ENCODE measurements around the gene KCTD13.
"Not testable (repeated sequence)": the region's sequence is repeated elsewhere in the genome, so short reads cannot be mapped to it uniquely, and the experiment has no call there.

Gene KCTD13

GRCh38 chr16:29875206-29875605, 50.8 kb downstream of the KCTD13 start:
- Mint-ChIP-seq H3K27me3 (peaks cover 30 to 44% of the 10 kb centered on the region in 2 donors), H3K4me1 (ENCODE audit: low read depth in 2 of 2) (peaks cover 20 to 24% of the 10 kb centered on the region in 2 donors), H3K4me3 (no peak overlapping the region), H3K9me3 (peaks cover 0 to 6% of the 10 kb centered on the region in 2 donors), H3K36me3 (ENCODE audit: insufficient read depth) (peaks cover 10% of the 10 kb centered on the region), H3K27ac (no peak overlapping the region)
- DNase-seq (no peak), ATAC-seq (replicated peaks) (no peak)

DNA sequence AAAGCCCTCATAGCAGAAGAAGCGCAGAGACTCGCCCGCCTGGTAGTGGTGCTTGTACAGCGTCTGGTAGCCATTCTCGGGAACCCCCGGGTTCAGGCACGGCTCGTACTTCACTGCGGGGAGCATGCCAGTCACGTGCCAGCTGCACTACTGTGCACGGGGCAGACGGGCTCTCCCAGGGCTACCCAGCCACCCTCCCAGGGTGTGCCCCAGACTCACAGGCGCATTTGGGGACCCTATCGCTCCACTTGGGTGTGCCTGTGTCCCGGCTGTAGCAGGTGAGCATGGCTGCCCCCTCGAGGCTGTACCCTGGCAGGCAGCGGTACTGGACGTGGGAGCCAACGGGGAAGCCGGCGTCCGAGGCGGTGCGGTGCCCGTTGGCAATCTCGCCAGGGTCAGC, 52.7 kb downstream of the KCTD13 start:
- DNase-seq (no peak), ATAC-seq (replicated peaks) (no peak)
- Mint-ChIP-seq H3K27me3 (peaks cover 23 to 31% of the 10 kb centered on the region in 2 donors), H3K4me1 (ENCODE audit: low read depth in 2 of 2) (peaks cover 20 to 24% of the 10 kb centered on the region in 2 donors), H3K4me3 (no peak overlapping the region), H3K9me3 (peaks cover 0 to 6% of the 10 kb centered on the region in 2 donors), H3K27ac (no peak overlapping the region), H3K36me3 (ENCODE audit: insufficient read depth) (peaks cover 6% of the 10 kb centered on the region)

DNA sequence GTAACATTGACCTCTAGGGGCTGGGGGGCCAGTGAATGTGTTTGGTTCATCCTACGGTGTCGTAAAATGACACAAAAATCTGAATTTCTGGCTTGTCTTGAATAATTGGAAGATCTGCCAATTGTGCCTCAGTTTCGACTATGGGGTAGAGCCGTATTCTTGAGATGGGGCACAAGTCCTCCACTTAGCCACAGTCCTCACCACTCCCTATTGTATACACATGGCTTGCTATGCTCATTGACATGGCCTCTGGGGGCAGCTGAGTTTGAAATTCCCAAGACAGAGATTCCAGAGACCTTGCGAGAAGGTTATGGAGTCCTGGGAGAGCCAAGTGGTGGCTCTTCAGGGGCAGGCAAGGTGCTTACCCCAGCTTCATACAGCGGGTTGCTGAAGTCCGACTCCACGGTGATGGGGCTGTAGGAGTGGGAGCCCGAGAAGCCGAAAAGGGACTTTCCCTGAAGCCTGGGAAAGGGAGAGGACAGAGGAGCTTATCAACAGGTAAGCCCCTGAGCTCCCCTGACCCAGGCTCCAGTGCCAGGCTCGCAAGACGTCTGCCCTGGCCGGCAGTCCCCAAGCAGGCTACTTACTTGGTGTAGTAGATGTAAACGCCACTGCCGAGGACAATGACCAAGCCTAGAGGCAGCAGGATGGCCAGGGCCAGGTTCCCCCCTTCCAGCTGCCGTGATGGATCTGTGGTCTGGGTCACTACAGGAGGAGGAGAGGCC, 54.0 kb downstream of the KCTD13 start:
- no peak for ATAC-seq (replicated peaks)
- Mint-ChIP-seq H3K9me3 (no peaks in the 10 kb centered on the region), H3K27me3 (peaks cover 15 to 17% of the 10 kb centered on the region in 2 donors), H3K4me3 (no peak overlapping the region), H3K27ac (peak overlapping the region in 1 of 2 donors; percentile 38), H3K4me1 (ENCODE audit: low read depth in 2 of 2) (peaks cover 9 to 12% of the 10 kb centered on the region in 2 donors), H3K36me3 (ENCODE audit: insufficient read depth) (peaks cover 2% of the 10 kb centered on the region)
- no peak for DNase-seq

GRCh38 chr16:29869067-29869466, 57.0 kb downstream of the KCTD13 start:
- not testable (repeated sequence) for H3K9me3 Mint-ChIP-seq; H3K27me3 Mint-ChIP-seq; H3K36me3 Mint-ChIP-seq (ENCODE audit: insufficient read depth); H3K27ac Mint-ChIP-seq; ATAC-seq (replicated peaks); DNase-seq; H3K4me1 Mint-ChIP-seq (ENCODE audit: low read depth in 2 of 2); H3K4me3 Mint-ChIP-seq

DNA sequence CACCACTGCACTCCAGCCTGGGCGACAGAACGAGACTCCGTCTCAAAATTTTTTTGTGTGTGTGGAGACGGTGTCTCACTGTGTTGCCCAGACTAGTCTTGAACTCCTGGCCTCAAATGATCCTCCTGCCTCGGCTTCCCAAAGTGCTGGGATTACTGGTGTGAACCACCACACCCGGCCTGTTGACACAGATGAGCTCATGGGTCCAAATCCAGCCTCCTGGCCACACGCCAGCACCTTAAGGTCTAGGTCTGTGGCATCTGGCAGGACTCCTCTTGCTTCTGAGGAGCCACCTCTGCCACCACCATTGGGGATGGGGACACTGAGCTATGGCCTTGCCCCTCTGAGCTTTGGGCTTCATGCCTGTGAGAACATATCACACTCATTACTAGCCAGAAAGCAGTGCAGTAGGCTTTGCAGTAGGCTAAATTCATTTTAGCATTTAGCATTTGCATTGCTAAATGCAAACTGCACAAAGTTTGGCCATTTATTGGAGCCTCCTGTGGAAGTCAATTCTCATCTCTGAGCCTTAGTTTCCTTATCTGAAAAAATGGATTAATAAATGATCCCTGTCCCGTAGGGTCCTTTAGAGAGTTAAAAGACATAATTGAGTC, 57.5 kb downstream of the KCTD13 start:
- H3K4me1 Mint-ChIP-seq (ENCODE audit: low read depth in 2 of 2) = peaks cover 1 to 5% of the 10 kb centered on the region in 2 donors
- DNase-seq = no peak
- no peak overlapping the region for H3K27ac Mint-ChIP-seq
- ATAC-seq (replicated peaks) = no peak
- no peak overlapping the region for H3K4me3 Mint-ChIP-seq
- no peaks in the 10 kb centered on the region for H3K9me3 Mint-ChIP-seq
- peaks cover 4 to 10% of the 10 kb centered on the region in 2 donors for H3K27me3 Mint-ChIP-seq
- H3K36me3 Mint-ChIP-seq (ENCODE audit: insufficient read depth) = no peaks in the 10 kb centered on the region

GRCh38 chr16:29864205-29864604, 61.8 kb downstream of the KCTD13 start:
- Mint-ChIP-seq H3K36me3 (ENCODE audit: insufficient read depth) (peaks cover 16% of the 10 kb centered on the region), H3K9me3 (no peaks in the 10 kb centered on the region), H3K27me3 (peaks cover 4 to 10% of the 10 kb centered on the region in 2 donors), H3K27ac (peak overlapping the region; percentile 99), H3K4me1 (ENCODE audit: low read depth in 2 of 2) (peaks cover 22 to 26% of the 10 kb centered on the region in 2 donors), H3K4me3 (no peak overlapping the region)
- ATAC-seq (replicated peaks) = no peak
- DNase-seq = no peak

GRCh38 chr16:29863669-29863984, 62.4 kb downstream of the KCTD13 start:
- peak overlapping the region; percentile 99 for H3K27ac Mint-ChIP-seq
- peaks cover 4 to 10% of the 10 kb centered on the region in 2 donors for H3K27me3 Mint-ChIP-seq
- peaks cover 22 to 26% of the 10 kb centered on the region in 2 donors for H3K4me1 Mint-ChIP-seq (ENCODE audit: low read depth in 2 of 2)
- H3K36me3 Mint-ChIP-seq (ENCODE audit: insufficient read depth) = peaks cover 16% of the 10 kb centered on the region
- ATAC-seq (replicated peaks) = no peak
- H3K9me3 Mint-ChIP-seq = no peaks in the 10 kb centered on the region
- peak overlapping the region; percentile 95 to 98 for H3K4me3 Mint-ChIP-seq
- DNase-seq = no peak

- Mint-ChIP-seq H3K36me3 (ENCODE audit: insufficient read depth) (peaks cover 20% of the 10 kb centered on the region), H3K9me3 (no peaks in the 10 kb centered on the region), H3K4me3 (peak within 1 kb of the TSS; percentile 95 to 98), H3K4me1 (ENCODE audit: low read depth in 2 of 2) (peaks cover 22 to 26% of the 10 kb centered on the region in 2 donors), H3K27me3 (peaks cover 4 to 10% of the 10 kb centered on the region in 2 donors), H3K27ac (peak within 1 kb of the TSS; percentile 99)
- peak; percentile 90 to 93 (median 92) for DNase-seq
- peak; percentile 98 for ATAC-seq (replicated peaks)
These were observed 63.0 kb downstream of the KCTD13 start, which contains the start of gene CDIPT for GRCh38 chr16:29862884-29863668. Gene CDIPT (minus strand): TSS chr16:29863226. CDS start chr16:29862857, 369 bp downstream.

GRCh38 chr16:29862383-29862883, 63.6 kb downstream of the KCTD13 start:
- Mint-ChIP-seq H3K36me3 (ENCODE audit: insufficient read depth) (peaks cover 20% of the 10 kb centered on the region), H3K27me3 (peaks cover 0 to 10% of the 10 kb centered on the region in 2 donors), H3K4me1 (ENCODE audit: low read depth in 2 of 2) (peaks cover 21 to 26% of the 10 kb centered on the region in 2 donors), H3K9me3 (no peaks in the 10 kb centered on the region), H3K27ac (peak overlapping the region; percentile 99), H3K4me3 (peak overlapping the region; percentile 95 to 98)
- no peak for ATAC-seq (replicated peaks)
- DNase-seq = no peak

DNA sequence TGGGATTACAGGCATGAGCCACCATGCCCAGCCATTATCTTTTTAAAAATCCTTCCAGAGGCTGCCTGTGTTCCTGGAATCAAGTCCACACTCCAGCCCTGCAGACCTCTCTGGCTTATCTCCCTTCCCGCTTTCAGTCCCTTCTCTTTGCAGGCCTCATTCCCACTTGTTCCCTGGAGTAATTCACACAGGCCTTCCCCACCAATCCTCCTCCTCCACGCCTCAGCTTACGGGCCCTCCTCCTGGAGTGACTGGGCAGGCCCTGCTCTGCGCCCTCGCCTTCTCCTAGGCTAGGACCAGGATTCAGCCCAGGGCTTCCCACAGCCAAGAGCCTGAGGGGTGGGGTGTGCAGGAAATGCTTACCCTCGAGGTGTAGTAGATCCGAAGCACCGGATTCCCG, 65.8 kb downstream of the KCTD13 start:
- peaks cover 21 to 26% of the 10 kb centered on the region in 2 donors for H3K4me1 Mint-ChIP-seq (ENCODE audit: low read depth in 2 of 2)
- no peak for ATAC-seq (replicated peaks)
- peak overlapping the region in 1 of 2 donors; percentile 25 for H3K27ac Mint-ChIP-seq

GRCh38 chr16:29858974-29859373, 67.1 kb downstream of the KCTD13 start:
- no peaks in the 10 kb centered on the region for H3K27me3 Mint-ChIP-seq
- ATAC-seq (replicated peaks) (no peak), DNase-seq (no peak)
- peaks cover 21 to 26% of the 10 kb centered on the region in 2 donors for H3K4me1 Mint-ChIP-seq (ENCODE audit: low read depth in 2 of 2)
- H3K4me3 Mint-ChIP-seq = no peak overlapping the region
- H3K36me3 Mint-ChIP-seq (ENCODE audit: insufficient read depth) = peaks cover 20% of the 10 kb centered on the region
- H3K27ac Mint-ChIP-seq = no peak overlapping the region
- no peaks in the 10 kb centered on the region for H3K9me3 Mint-ChIP-seq

More for the DNA sequence above, 65.8 kb downstream of the KCTD13 start:
- no peak overlapping the region for H3K4me3 Mint-ChIP-seq
- peaks cover 20% of the 10 kb centered on the region for H3K36me3 Mint-ChIP-seq (ENCODE audit: insufficient read depth)
- no peaks in the 10 kb centered on the region for H3K27me3 Mint-ChIP-seq
- no peaks in the 10 kb centered on the region for H3K9me3 Mint-ChIP-seq
- DNase-seq = no peak

- peaks cover 16 to 23% of the 10 kb centered on the region in 2 donors for H3K4me1 Mint-ChIP-seq (ENCODE audit: low read depth in 2 of 2)
- DNase-seq = no peak
- H3K4me3 Mint-ChIP-seq = peak overlapping the region in 1 of 2 donors; percentile 10
- ATAC-seq (replicated peaks) = no peak
- H3K36me3 Mint-ChIP-seq (ENCODE audit: insufficient read depth) = peaks cover 21% of the 10 kb centered on the region
- peak overlapping the region in 1 of 2 donors; percentile 38 for H3K27ac Mint-ChIP-seq
- H3K27me3 Mint-ChIP-seq = no peaks in the 10 kb centered on the region
- no peaks in the 10 kb centered on the region for H3K9me3 Mint-ChIP-seq
These were observed 67.7 kb downstream of the KCTD13 start for GRCh38 chr16:29858149-29858849.

Measured in effector memory CD8-positive, alpha-beta T cell (primary cell).